GM18858 (cell line): ENCODE data around the gene OR9Q1.

Experiments
- ATAC-seq: cut with Tn5 transposase; IDR thresholded peaks from one replicate; pipeline ENCODE4 v1.9.1; 2021; ENCODE audit not compliant: unreplicated experiment

The OR9Q1 gene

GRCh38 chr11:58028687-58029411 lies 5.2 kb downstream of the OR9Q1 start:
- ATAC-seq: no peak

GRCh38 chr11:58030653-58031052 lies 7.0 kb downstream of the OR9Q1 start, which contains the start of gene OR6Q1:
Gene OR6Q1, plus strand, starts transcription at chr11:58030953. Its CDS starts 0 bp downstream, at chr11:58030953.
- no peak for ATAC-seq

GRCh38 chr11:58034471-58034870 lies 10.8 kb downstream of the OR9Q1 start:
- no peak for ATAC-seq

- no peak for ATAC-seq
These were observed 15.9 kb downstream of the OR9Q1 start for GRCh38 chr11:58039589-58039988.

GRCh38 chr11:58043379-58043778 lies 19.7 kb downstream of the OR9Q1 start:
- ATAC-seq: no peak

GRCh38 chr11:58046231-58046630 lies 22.6 kb downstream of the OR9Q1 start:
- no peak for ATAC-seq

GRCh38 chr11:58047818-58048217 lies 24.1 kb downstream of the OR9Q1 start:
- no peak for ATAC-seq

GRCh38 chr11:58055806-58056401 lies 32.2 kb downstream of the OR9Q1 start:
- no peak for ATAC-seq

GRCh38 chr11:58057481-58057880 lies 33.8 kb downstream of the OR9Q1 start:
- no peak for ATAC-seq

- ATAC-seq: no peak
These were observed 34.8 kb downstream of the OR9Q1 start for GRCh38 chr11:58058276-58059006.

GRCh38 chr11:58059007-58059350 lies 35.3 kb downstream of the OR9Q1 start:
- ATAC-seq: no peak

GRCh38 chr11:58060535-58060934 lies 36.9 kb downstream of the OR9Q1 start:
- ATAC-seq: no peak

GRCh38 chr11:58060939-58061672 lies 37.4 kb downstream of the OR9Q1 start:
- no peak for ATAC-seq

GRCh38 chr11:58061813-58062212 lies 38.1 kb downstream of the OR9Q1 start:
- peak; percentile 49 for ATAC-seq

GRCh38 chr11:58067685-58068084 lies 44.0 kb downstream of the OR9Q1 start:
- no peak for ATAC-seq

GRCh38 chr11:58068655-58069054 lies 45.0 kb downstream of the OR9Q1 start:
- ATAC-seq: no peak

- no peak for ATAC-seq
These were observed 46.9 kb downstream of the OR9Q1 start for GRCh38 chr11:58070585-58070984.

GRCh38 chr11:58075781-58076180 lies 52.1 kb downstream of the OR9Q1 start:
- no peak for ATAC-seq

GRCh38 chr11:58086528-58086927 lies 62.8 kb downstream of the OR9Q1 start:
- no peak for ATAC-seq

GRCh38 chr11:58097437-58097836 lies 73.8 kb downstream of the OR9Q1 start:
- ATAC-seq: no peak

- no peak for ATAC-seq
These were observed 97.4 kb downstream of the OR9Q1 start for GRCh38 chr11:58121096-58121495.
